ENCODE measurements around the gene PI4KA. TPM values are rescaled to one million over a fixed set of nuclear protein-coding genes. Genes with fewer than 3 reads are reported as not detected.
"Not testable (repeated sequence)": the region's sequence is repeated elsewhere in the genome, so short reads cannot be mapped to it uniquely, and the experiment has no call there.

Gene PI4KA
- polyA plus RNA-seq, 1 donor from 2014 or later = 42.2 TPM

DNA sequence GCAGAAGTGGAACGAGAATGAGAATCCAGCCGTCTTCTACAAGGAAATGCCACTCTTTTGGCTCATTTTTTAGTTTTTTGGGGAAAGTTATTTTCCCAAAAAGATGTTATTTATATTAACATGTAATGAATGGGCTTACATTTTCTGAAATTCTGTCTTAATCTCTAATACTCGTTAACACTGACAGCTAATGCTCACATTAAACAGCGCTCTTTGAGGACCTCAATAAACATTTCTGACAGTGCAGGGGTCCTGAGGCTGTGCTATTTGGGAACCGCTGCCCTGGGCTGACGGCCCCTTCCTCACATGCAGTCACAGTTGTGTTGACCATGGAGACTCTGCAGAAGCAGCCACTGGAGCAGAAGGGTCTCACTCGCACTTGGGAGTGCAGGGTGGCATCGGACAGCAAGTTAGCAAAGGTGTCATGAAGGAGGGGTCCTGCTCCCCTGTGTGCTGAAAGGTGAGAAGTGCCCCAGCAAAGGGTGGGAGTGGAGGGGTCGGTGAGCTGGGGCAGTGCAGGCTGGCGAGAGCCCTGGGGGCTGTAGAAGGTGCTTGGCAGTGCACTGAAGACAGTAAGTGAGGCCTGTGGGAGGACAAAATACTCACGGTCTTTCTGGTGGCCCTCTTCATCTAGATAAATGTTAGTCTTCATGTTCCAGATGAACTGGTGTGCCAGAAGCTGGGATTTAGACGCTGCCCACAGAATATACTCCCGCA, 137.8 kb downstream of the PI4KA start:
- H3K27ac ChIP-seq (ENCODE audit: low read length) = no peak overlapping the region
- no peak overlapping the region for H3K4me2 ChIP-seq (ENCODE audit: low read length)
- peaks cover 8% of the 10 kb centered on the region for H3K36me3 ChIP-seq (ENCODE audit: insufficient read depth, low read length)
- no peaks in the 10 kb centered on the region for H3K79me2 ChIP-seq (replicated peaks; ENCODE audit: insufficient read depth, low read length)
- no peak overlapping the region for H3K4me3 ChIP-seq (ENCODE audit: low read length)
- no peaks in the 10 kb centered on the region for H3K9me2 ChIP-seq (ENCODE audit: insufficient read depth, low read length)
- H3K27me3 ChIP-seq (ENCODE audit: insufficient read depth, low read depth, low read length) = no peaks in the 10 kb centered on the region
- no peak for TF ChIP-seq EZH2 (IDR thresholded peaks at IDR 0.05; ENCODE audit: borderline replicate concordance, insufficient read depth, low read length, poor library complexity, severe bottlenecking)
- TF ChIP-seq EP300 (conservative IDR thresholded peaks at IDR 0.05; ENCODE audit: poor library complexity, severe bottlenecking) = no peak
- no peak for TF ChIP-seq TAF1 (IDR thresholded peaks at IDR 0.05; ENCODE audit: low read depth)
- TF ChIP-seq POLR2AphosphoS5 (IDR thresholded peaks at IDR 0.05) = no peak
- no peak for TF ChIP-seq RAD21 (conservative IDR thresholded peaks at IDR 0.05)
- TF ChIP-seq MXI1 (conservative IDR thresholded peaks at IDR 0.05; ENCODE audit: poor library complexity, severe bottlenecking) = no peak
- TF ChIP-seq, protein P1, sequence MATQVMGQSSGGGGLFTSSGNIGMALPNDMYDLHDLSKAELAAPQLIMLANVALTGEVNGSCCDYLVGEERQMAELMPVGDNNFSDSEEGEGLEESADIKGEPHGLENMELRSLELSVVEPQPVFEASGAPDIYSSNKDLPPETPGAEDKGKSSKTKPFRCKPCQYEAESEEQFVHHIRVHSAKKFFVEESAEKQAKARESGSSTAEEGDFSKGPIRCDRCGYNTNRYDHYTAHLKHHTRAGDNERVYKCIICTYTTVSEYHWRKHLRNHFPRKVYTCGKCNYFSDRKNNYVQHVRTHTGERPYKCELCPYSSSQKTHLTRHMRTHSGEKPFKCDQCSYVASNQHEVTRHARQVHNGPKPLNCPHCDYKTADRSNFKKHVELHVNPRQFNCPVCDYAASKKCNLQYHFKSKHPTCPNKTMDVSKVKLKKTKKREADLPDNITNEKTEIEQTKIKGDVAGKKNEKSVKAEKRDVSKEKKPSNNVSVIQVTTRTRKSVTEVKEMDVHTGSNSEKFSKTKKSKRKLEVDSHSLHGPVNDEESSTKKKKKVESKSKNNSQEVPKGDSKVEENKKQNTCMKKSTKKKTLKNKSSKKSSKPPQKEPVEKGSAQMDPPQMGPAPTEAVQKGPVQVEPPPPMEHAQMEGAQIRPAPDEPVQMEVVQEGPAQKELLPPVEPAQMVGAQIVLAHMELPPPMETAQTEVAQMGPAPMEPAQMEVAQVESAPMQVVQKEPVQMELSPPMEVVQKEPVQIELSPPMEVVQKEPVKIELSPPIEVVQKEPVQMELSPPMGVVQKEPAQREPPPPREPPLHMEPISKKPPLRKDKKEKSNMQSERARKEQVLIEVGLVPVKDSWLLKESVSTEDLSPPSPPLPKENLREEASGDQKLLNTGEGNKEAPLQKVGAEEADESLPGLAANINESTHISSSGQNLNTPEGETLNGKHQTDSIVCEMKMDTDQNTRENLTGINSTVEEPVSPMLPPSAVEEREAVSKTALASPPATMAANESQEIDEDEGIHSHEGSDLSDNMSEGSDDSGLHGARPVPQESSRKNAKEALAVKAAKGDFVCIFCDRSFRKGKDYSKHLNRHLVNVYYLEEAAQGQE (IDR thresholded peaks at IDR 0.05; ENCODE audit: borderline replicate concordance) = no peak
- TF ChIP-seq, protein P2, sequence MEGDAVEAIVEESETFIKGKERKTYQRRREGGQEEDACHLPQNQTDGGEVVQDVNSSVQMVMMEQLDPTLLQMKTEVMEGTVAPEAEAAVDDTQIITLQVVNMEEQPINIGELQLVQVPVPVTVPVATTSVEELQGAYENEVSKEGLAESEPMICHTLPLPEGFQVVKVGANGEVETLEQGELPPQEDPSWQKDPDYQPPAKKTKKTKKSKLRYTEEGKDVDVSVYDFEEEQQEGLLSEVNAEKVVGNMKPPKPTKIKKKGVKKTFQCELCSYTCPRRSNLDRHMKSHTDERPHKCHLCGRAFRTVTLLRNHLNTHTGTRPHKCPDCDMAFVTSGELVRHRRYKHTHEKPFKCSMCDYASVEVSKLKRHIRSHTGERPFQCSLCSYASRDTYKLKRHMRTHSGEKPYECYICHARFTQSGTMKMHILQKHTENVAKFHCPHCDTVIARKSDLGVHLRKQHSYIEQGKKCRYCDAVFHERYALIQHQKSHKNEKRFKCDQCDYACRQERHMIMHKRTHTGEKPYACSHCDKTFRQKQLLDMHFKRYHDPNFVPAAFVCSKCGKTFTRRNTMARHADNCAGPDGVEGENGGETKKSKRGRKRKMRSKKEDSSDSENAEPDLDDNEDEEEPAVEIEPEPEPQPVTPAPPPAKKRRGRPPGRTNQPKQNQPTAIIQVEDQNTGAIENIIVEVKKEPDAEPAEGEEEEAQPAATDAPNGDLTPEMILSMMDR (IDR thresholded peaks at IDR 0.05; ENCODE audit: poor library complexity, severe bottlenecking) = no peak
- TF ChIP-seq SMC3 (conservative IDR thresholded peaks at IDR 0.05; ENCODE audit: poor library complexity) = no peak
- H3K9ac ChIP-seq (ENCODE audit: low read length) = no peak overlapping the region
- no peaks in the 10 kb centered on the region for H4K20me1 ChIP-seq (ENCODE audit: insufficient read depth)
- no peaks in the 10 kb centered on the region for H3F3A ChIP-seq (ENCODE audit: insufficient read depth, low read length, poor library complexity, severe bottlenecking)
- no peaks in the 10 kb centered on the region for H3K9me3 ChIP-seq (ENCODE audit: low read length)
- no peak overlapping the region for H2AFZ ChIP-seq (ENCODE audit: low read depth, low read length)

DNA sequence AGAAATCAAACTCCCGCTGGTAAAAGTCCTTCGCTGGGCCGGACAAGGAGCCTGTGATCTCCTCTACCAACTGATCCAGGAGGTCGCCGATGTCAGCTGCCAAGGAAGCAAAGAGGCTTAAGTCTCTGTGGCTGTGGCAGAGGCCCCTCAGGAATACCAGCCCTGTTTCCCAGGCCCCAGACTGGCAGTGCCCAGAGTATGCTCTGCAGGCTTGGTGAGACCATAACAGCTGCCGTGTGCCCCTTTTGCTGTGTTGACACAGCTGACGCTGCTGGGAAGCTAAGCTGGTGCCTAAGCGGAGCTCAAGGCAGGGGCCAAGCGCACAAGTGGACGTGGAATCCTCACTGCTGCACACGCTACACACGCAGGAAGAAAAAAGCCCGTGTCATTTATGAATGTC, 139.9 kb downstream of the PI4KA start:
- H2AFZ ChIP-seq (ENCODE audit: low read depth, low read length); H3K79me2 ChIP-seq (replicated peaks; ENCODE audit: insufficient read depth, low read length); H3K27me3 ChIP-seq (ENCODE audit: insufficient read depth, low read depth, low read length); H3K27ac ChIP-seq (ENCODE audit: low read length); H3K4me3 ChIP-seq (ENCODE audit: low read length); H3K9ac ChIP-seq (ENCODE audit: low read length); H3K36me3 ChIP-seq (ENCODE audit: insufficient read depth, low read length); H3K9me3 ChIP-seq (ENCODE audit: low read length); H3K9me2 ChIP-seq (ENCODE audit: insufficient read depth, low read length); H3F3A ChIP-seq (ENCODE audit: insufficient read depth, low read length, poor library complexity, severe bottlenecking); H3K4me2 ChIP-seq (ENCODE audit: low read length); H4K20me1 ChIP-seq (ENCODE audit: insufficient read depth): not testable (repeated sequence)

DNA sequence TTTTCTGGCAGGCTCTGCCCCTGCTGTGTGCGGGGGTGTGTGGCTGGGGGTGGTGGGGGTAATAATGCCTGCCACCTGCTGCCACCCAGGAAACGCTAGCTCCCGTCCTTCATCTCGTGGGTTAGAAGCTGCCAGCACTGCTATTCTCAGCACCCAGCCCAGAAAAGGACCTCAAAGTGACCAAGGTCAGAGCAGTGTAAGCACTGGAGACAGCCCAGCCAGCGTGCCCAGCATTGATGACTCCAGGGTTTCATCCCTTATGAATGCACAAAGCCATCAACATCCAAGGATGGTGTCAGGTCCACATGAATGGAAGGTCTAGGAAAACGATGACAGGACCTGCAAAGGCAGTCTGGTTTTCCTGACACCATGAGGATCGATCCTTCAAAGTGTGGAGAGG, 140.6 kb downstream of the PI4KA start:
- not testable (repeated sequence) for H3K9me2 ChIP-seq (ENCODE audit: insufficient read depth, low read length); H3K9ac ChIP-seq (ENCODE audit: low read length); H3K4me3 ChIP-seq (ENCODE audit: low read length); H4K20me1 ChIP-seq (ENCODE audit: insufficient read depth); H3K36me3 ChIP-seq (ENCODE audit: insufficient read depth, low read length); H3K27me3 ChIP-seq (ENCODE audit: insufficient read depth, low read depth, low read length); H3F3A ChIP-seq (ENCODE audit: insufficient read depth, low read length, poor library complexity, severe bottlenecking); H3K4me2 ChIP-seq (ENCODE audit: low read length); H3K79me2 ChIP-seq (replicated peaks; ENCODE audit: insufficient read depth, low read length); H2AFZ ChIP-seq (ENCODE audit: low read depth, low read length); H3K27ac ChIP-seq (ENCODE audit: low read length); H3K9me3 ChIP-seq (ENCODE audit: low read length)

DNA sequence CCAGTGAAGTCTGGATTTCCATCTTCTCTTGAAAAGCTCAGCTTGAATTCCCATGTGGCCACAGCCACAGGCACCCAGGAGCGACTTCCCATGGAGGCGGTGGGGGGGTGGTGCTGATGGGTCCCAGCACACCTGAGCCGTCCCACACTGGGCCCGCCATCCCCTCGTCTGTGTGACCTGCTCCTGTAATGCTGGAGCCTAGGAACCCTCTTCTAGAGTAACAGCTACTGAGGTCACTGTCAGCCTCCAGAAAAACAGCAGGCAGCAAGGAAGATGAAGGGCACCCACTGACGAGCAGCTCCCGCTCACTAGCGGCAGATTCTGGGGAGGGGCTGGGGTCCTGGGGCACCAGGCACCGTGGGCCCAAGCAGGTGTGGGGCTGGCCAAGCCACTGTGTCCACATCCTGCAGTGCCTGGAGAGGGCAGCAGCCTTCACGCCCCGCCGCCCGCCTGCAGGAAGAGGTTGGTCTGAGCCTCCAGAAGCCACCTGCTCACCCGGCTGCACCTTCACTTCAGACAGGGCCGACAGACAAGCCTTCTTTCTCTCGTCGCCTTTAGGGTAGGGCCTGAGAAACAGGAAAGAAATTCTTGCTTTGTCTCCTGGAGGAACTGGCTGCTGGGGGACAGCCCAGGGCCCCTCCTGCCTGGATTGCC, 141.3 kb downstream of the PI4KA start:
- not testable (repeated sequence) for H3K9me3 ChIP-seq (ENCODE audit: low read length); H4K20me1 ChIP-seq (ENCODE audit: insufficient read depth); H3K36me3 ChIP-seq (ENCODE audit: insufficient read depth, low read length); H3K79me2 ChIP-seq (replicated peaks; ENCODE audit: insufficient read depth, low read length); H2AFZ ChIP-seq (ENCODE audit: low read depth, low read length); H3F3A ChIP-seq (ENCODE audit: insufficient read depth, low read length, poor library complexity, severe bottlenecking); H3K4me3 ChIP-seq (ENCODE audit: low read length); H3K4me2 ChIP-seq (ENCODE audit: low read length); H3K9ac ChIP-seq (ENCODE audit: low read length); H3K9me2 ChIP-seq (ENCODE audit: insufficient read depth, low read length); H3K27me3 ChIP-seq (ENCODE audit: insufficient read depth, low read depth, low read length); H3K27ac ChIP-seq (ENCODE audit: low read length)

DNA sequence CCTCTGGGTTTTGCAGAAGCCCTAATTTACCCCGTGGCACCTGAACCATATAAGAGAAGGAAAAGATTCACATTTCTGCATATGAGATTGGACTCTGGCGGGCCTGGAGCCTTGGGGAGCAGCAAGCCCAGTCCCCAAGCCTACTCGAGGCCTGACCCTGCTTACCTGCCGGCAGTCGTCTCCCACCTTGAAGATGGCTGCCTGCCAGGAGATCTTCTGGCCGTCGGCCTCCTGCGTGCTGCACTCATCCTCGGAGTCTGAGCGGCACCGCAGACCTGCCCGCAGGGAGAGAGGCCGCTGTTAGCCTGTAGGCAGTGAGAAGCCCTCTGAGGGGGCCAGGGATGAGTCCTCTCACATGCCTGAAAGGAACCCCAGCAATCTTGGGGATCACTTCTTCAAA, 145.5 kb downstream of the PI4KA start:
- H4K20me1 ChIP-seq (ENCODE audit: insufficient read depth); H3K9me2 ChIP-seq (ENCODE audit: insufficient read depth, low read length); H3K9ac ChIP-seq (ENCODE audit: low read length); H3K9me3 ChIP-seq (ENCODE audit: low read length); H3K4me3 ChIP-seq (ENCODE audit: low read length); H3K27ac ChIP-seq (ENCODE audit: low read length); H3K79me2 ChIP-seq (replicated peaks; ENCODE audit: insufficient read depth, low read length); H3K4me2 ChIP-seq (ENCODE audit: low read length); H2AFZ ChIP-seq (ENCODE audit: low read depth, low read length); H3K27me3 ChIP-seq (ENCODE audit: insufficient read depth, low read depth, low read length); H3K36me3 ChIP-seq (ENCODE audit: insufficient read depth, low read length); H3F3A ChIP-seq (ENCODE audit: insufficient read depth, low read length, poor library complexity, severe bottlenecking): not testable (repeated sequence)
